Dermis blood vessel endothelial cell (primary cell): ENCODE results near the gene TM7SF2. TPM values are rescaled to one million over a fixed set of nuclear protein-coding genes. Genes with fewer than 3 reads are reported as not detected.

Experiments
- DNase-seq: peaks from one replicate; pipeline ENCODE4 v3.0.0; 2010
- total RNA-seq: library from RNA; depleted of rRNA; stranded (reverse); fragments of >200 nt; gene quantifications from 2 replicates; pipeline ENCODE4 v1.2.3, GENCODE V29; 2014

The TM7SF2 gene
- total RNA-seq, 1 donor from 2014 or later = 25.7 TPM

DNA sequence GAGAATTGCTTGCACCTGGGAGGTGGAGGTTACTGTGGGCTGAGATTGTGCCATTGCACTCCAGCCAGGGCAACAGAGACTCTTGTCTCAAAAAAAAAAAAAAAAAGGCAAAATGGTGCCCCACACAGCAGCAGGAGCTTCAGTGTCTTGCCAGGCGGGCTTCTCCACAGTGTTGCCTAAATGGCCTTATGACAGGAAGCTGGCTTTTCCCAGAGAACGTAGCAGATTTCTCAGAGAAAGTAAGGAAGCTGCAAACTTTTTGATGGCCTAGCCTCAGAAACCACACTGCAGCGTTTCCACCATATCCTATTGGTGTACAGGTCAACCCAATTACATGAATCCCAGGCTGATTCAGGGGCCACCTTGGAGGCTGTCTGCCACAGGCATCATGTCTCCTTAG is 45.7 kb downstream of the TM7SF2 start:
- DNase-seq = no peak

DNA sequence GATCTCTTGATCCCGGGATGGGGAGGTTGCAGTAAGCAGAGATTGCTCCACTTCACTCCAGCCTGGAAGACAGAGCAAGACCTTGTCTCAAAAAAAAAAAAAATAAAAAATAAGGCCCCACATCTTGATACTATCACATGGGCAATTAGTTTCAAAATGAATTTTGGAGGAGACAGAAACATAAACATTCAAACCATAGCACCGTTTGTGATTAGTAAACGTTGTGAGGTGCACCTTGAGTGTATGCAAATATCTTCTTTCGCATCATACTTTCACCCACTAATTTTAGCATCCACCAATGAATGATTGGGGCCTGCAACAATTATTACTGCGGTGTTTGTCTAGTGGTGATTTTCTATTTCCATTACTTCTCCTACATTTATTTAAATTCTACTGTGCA is 47.3 kb downstream of the TM7SF2 start:
- DNase-seq = no peak

DNA sequence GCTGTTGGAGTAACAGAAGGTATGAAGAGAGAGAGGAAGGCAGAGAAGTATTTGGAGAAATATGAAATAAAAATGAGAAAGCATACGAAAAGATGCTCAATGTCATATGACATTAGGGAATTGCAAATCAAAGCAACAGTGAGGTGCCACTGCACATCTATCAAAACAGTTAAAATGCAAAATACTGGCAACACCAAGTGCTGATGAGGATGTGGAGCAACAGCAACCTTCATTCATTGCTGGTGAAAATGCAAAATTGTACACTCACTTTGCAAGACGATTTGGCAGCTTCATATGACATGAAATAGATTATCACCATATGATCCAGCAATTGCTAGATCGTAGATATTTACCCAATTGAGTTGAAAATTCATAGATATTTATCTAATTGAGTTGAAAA is 49.0 kb downstream of the TM7SF2 start:
- no peak for DNase-seq

DNA sequence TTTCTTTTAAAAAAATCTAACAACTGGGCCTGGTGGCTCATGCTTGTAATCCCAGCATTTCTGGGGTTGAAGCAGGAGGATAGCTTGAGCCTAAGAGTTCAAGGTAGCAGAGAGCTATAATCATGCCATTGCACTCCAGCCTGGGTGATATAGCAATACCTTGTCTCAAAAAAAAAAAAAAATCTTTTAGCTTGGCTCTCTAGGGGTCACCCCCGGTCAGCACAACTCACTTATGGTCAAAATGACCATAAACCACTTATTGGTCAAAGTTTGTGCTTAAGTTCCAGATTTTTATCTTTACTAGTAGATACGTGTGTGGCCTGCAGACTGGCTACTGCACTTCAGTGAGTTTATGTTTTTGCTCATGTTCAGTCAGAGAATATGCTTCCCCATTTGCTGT is 52.0 kb downstream of the TM7SF2 start:
- DNase-seq = no peak

Other genes starting within 250 kb of the TM7SF2 start
- 75.9 and 125 TPM in 2 replicates for gene EHD1, start 233.3 kb upstream of the TM7SF2 start, total RNA-seq
- gene ATG2A, start 194.7 kb upstream of the TM7SF2 start, total RNA-seq = 17.7 and 24.8 TPM in 2 replicates
- gene PPP2R5B, start 187.2 kb upstream of the TM7SF2 start, total RNA-seq = 14.1 and 15.0 TPM in 2 replicates
- not detected in 2 replicates for gene GPHA2, start 176.0 kb upstream of the TM7SF2 start, total RNA-seq
- gene MAJIN, start 139.8 kb upstream of the TM7SF2 start, total RNA-seq = 0.17 TPM in 1 of 2 replicates, not detected in the other
- 0.34 and 1.1 TPM in 2 replicates for gene BATF2, start 114.9 kb upstream of the TM7SF2 start, total RNA-seq
- 144 and 145 TPM in 2 replicates for gene ARL2, start 97.7 kb upstream of the TM7SF2 start, total RNA-seq
- gene SNX15, start 84.4 kb upstream of the TM7SF2 start, total RNA-seq = 13.1 and 16.5 TPM in 2 replicates
- 12.4 and 16.0 TPM in 2 replicates for gene SAC3D1, start 70.7 kb upstream of the TM7SF2 start, total RNA-seq
- 11.0 and 20.3 TPM in 2 replicates for gene NAALADL1, start 53.3 kb upstream of the TM7SF2 start, total RNA-seq
- gene CDCA5, start 27.8 kb upstream of the TM7SF2 start, total RNA-seq = 4.4 and 17.5 TPM in 2 replicates
- 26.2 and 30.2 TPM in 2 replicates for gene ZFPL1, start 27.6 kb upstream of the TM7SF2 start, total RNA-seq
- gene VPS51, start 15.7 kb upstream of the TM7SF2 start, total RNA-seq = 319 and 409 TPM in 2 replicates
- gene ZNHIT2, start 5.8 kb downstream of the TM7SF2 start, total RNA-seq = 8.1 and 13.1 TPM in 2 replicates
- gene FAU, start 10.3 kb downstream of the TM7SF2 start, total RNA-seq = 180 and 316 TPM in 2 replicates
- 51.8 and 59.2 TPM in 2 replicates for gene MRPL49, start 10.4 kb downstream of the TM7SF2 start, total RNA-seq
- gene SYVN1, start 22.6 kb downstream of the TM7SF2 start, total RNA-seq = 19.2 and 28.2 TPM in 2 replicates
- not detected in 2 replicates for gene SPDYC, start 58.4 kb downstream of the TM7SF2 start, total RNA-seq
- 97.2 and 207 TPM in 2 replicates for gene CAPN1, start 70.1 kb downstream of the TM7SF2 start, total RNA-seq
- 8.2 and 12.1 TPM in 2 replicates for gene POLA2, start 150.1 kb downstream of the TM7SF2 start, total RNA-seq
- 11.4 and 12.3 TPM in 2 replicates for gene CDC42EP2, start 203.0 kb downstream of the TM7SF2 start, total RNA-seq
- gene DPF2, start 222.0 kb downstream of the TM7SF2 start, total RNA-seq = 32.7 and 60.4 TPM in 2 replicates
- 0.17 and 0.23 TPM in 2 replicates for gene TIGD3, start 242.9 kb downstream of the TM7SF2 start, total RNA-seq